Limb (tissue), 2 donors: ENCODE results near the gene TFF3.
A peak's percentile ranks its signal among the peaks of the same experiment; 100 is the strongest.

Experiments used
- DNase-seq, 2 donors: peaks; one replicate each; pipeline ENCODE4 v3.0.0-alpha.2; 2016; ENCODE audit errors: extremely low spot score in 2 of 2

TFF3 gene

DNA sequence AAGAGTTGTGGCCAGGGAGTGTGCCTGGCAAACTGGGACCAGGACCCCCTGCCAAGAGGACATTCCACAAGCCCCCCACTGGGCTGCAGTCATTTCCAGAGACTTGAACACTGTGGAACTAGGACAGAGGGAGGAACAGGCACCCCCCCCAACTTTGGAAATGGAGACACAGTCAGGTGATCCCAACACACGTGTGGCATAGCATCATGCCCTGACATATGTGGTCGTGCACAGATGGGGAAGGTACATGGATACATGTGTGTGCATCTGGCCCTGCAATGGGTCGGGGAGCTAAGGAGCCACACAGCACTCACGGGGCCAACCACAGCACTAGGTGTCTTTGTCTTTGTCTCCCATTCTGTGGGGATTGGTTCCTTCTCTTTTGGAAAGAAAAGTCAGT is 6.6 kb upstream of the TFF3 start:
- no peak for DNase-seq

DNA sequence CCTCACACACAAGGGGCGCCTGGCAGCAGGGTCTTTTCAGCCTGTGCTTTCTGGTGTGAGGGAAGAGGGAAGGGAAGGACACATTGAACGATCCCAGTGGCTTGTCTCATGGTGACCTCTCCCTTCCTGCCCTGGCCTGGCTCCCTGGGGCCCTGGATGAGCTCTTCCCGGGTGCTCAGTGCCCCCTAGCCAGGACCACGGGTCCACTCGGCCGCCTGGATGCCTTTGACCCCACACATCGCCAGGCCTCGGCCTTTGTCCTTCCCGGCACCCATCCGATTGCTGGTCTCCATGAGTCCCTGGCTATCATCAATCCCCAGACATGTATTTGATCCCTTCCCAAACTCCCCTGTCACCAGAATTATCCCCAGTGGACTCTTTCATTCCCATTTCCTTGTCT is 6.0 kb upstream of the TFF3 start:
- no peak for DNase-seq

DNA sequence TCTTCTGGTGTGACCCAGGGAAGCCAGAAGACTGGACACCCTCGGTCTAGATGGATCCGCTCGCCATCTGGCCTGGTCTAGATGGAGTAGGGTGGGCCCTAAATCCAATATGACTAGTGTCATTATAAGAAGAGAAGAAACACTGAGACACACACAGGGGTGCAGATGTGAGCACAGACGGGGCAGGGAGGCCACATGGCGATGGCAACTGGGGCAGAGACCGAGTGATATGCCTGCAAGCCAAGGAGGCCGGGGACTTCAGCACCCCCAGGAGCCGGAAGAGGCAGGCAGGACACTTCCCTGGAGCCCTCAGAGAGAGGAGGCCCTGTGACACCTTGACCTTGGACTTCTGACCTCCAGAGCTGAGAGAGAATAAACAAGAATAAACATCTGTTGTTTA is 5.6 kb upstream of the TFF3 start:
- DNase-seq: no peak

DNA sequence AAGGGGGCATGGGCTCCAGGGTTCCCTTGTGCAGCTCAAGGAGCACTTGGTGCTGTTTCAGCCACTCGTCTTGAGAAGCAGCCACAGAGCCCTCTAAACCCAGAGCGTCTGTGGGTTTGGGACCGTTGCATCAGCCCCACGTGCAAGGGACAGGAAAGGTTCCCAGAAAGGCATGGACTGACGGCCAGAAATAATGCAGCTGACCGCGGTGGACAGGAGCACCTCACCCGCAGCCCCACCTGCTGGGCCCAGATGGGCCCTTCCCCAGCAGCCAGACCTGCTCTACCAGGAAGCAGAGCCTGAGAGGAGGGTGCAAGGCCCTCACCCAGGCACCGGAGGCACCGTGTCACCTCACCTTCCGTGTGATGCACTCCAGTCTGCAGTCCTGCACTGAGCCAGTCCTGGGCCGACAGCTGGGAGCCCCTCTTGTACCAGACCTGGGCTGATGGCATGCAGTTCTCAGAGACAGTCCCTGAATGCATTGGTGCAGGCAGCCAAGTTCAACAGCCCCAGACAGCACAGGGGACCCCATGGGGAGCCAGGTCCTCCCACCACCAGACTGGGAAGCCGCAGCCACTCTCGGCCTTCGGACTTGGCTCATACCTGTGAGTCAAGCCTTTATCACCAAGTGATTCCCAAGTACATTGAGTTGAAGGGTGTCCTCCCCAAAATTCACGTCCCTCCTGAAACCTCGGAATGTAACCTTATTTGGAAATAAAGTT is 4.8 kb upstream of the TFF3 start:
- no peak for DNase-seq

DNA sequence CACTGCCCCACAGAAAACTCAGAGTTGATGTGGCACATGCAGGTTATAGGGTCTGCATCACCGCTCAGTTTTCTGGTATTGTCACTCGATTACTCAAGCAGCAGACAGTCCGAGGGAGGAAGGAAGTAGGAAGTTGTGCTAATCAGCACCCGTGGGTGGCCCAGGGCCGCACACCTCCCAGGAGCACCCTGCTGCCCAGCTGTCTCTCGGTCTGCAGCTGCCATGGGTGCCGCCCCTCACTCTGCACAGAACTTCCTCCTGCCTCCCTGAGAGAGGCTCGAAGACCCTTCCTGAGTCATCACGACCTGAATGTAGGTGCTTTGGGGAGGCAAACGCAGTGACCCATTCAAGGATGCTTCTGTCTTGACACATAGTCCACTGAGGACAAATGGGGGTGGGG is 4.2 kb upstream of the TFF3 start:
- no peak for DNase-seq

DNA sequence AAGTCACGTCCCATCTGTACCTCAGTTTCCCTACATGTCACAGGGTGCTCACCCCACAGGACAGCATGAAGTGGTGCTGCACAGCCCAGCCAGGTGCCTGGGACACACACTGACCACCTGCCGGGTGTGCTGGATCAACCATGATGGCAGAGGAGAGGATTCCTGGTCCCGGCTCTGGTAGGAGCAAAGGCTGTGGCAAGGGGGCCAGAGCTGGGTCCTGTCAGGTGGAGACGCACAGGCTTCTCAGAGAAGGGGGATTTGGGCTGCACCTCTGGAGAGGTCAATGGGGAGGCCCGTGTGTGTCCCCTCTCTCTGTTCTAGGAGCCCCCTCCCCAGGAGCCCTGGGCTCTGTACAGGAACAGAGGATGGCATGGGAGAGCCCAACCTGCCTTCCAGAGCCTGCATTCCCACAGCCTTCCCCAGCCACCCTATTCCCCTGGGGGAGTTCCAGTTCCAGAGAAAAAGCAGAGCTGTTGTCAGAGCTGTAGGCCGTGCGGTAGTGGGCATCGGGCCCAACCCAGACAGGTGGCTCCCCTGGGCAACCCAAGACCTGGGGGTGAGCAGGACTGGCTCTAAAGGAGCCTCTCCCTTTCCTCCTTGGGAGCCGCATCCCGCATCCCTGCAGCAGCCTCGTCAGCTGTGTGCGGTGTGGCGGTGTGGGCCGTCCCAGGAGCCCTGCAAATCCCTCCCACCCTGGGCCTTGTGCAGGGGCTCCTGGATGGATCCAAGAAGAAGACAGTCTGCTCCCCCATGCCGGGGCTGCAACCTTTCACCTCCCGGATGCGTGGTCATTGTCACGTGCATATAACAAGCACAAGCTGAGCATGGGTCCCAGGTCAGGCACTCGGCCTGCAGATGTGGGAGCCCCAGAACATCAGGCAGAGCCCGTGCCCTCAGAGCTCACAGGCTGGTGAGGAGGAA is 2.9 kb upstream of the TFF3 start:
- DNase-seq: no peak

DNA sequence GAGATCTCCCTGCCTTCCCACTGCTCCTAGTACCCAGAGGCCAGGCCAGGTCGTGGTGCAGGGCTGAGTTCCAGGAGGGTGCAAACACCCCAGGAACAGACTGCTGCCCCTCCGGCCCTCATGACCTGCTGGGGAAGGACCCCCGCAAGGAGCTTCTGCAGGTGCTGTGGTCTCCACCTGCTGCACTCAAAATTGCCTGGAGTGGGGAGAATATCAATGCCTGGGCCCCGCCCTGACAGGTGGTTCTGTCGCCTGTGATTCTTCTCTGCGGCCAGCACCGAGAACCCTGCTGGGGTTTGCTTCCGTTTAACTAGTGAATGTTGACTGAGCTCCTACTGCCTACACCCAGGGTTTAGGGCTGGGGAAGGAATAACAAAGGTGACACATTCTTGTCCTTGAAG is 2.1 kb upstream of the TFF3 start:
- DNase-seq: no peak

DNA sequence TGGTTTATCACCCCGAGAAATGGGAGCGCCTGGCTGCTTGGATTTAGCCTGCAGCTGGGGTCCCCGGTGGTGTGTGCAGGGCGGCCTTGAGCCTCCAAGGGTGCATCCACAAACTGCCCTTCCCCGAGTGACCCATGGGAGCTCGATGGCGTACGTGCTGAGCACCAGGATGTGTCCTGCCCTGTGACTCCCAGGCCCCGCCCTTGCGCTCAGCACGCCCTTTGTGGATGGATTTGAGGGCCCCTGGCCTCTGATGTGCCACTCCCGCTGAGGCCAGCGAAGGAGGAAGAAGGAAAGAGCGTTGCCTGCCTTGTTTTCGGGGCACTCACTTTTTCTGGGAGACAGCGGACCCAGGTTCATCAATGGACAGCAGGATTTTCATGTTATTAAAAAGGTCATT is 1.7 kb upstream of the TFF3 start:
- no peak for DNase-seq

DNA sequence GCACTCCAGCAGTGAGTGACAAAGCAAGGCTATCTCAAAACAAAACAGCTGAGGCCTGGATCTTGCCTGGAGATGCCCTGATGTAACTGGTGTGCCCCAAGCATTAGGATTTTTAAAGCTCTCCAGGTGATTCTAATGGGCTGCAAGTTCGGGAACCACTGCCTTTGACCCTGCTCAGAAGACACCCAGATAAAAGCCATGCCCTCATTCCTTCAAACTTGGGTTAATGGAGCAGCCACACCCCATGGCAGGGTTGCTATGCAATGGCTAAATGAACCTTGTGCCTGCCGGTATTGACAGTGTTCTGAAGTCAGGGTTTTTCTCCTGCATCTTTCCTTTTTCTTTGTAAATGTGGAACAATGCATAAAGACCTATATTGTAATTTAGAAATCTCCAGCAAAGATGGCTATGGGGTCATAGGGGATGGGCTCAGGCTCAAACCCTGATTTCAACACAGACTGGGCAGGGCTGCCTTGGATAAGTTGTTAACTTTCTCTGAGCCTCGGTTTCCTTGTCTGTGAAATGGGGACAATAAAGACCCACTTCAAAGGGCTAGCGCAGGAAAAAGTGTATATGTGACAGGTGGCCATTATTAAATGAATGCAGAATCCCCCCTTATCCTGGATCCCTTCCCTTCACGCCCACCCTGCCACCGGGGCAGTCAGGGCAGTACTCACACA is 453 bp downstream of the TFF3 start:
- DNase-seq: no peak

DNA sequence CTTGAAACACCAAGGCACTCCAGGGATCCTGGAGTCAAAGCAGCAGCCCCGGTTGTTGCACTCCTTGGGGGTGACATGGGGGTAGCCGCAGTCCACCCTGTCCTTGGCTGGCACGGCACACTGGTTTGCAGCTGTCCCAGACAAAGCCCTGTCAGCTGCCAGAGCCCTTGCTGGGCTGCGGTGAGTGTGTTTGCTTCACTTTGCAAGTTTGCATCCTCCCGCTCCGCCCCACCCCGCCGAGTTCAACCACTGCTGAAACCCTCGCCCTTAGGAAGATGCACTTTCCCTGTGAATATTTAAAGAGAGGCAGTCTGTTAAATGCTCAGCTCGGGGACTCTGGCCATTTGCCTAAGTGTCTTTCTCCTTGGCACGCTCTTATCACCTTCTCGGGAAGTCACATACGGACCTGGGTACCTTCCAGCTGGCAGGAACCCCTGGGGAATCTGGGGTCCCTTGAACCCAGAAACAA is 1.7 kb downstream of the TFF3 start:
- peak in 1 of 2 donors; percentile 27 for DNase-seq

DNA sequence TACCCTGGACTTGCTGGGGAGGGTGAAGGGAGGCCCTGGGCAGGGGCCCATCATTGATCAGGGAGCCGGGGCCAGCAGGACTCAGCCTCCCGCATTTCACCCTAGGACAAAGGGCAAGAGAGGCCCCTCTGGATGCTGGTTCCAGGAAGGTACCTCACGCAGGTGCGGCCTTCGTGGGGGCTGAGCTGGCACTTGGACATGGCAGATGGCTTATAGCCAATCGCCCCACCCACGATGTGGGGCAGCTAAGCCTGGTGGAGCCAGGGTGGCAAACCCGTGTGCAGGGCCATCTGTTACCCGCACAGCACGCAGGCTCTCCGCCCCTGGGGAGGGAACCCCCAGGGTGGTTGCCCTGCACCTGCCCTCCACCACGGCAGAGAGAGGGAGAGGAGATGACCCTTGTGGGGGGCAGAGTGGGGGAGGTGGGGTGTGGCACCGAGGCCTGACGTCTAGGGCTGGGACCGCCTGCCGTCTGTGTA is 2.5 kb downstream of the TFF3 start:
- no peak for DNase-seq

DNA sequence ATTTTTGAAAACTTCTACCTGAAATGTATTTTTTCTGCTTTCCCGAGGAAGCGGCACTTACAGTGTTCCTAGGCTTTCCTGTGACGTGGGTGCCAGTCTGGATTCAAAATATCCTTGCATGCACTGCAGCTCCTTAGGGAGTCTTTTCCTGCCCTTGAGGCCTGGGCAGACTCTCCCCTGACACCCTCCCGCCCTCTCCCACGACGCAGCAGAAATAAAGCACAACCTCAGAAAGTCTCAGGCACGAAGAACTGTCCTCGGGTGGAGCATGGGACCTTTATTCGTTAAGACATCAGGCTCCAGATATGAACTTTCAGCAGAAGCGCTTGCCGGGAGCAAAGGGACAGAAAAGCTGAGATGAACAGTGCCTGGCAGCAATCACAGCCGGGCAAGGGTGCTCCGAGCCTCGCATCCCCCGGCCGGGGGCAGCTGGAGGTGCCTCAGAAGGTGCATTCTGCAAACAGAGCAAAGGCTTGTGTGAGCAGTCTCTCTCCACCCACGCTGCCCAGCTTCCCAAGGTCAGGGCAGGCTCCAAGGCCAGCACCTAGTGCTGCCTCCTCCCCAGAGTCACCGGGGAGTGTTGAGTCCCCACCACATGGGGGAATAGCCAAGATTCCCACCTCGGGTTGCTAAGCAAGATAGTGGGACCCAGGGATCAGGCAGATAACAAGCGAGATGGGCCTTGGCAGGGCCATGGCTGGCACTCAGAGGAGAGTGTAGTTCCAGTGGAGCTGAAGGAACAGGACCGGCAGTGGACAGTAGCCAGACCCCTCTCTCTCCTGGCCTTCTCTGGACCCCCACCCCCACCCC is 3.2 kb downstream of the TFF3 start:
- DNase-seq: no peak

DNA sequence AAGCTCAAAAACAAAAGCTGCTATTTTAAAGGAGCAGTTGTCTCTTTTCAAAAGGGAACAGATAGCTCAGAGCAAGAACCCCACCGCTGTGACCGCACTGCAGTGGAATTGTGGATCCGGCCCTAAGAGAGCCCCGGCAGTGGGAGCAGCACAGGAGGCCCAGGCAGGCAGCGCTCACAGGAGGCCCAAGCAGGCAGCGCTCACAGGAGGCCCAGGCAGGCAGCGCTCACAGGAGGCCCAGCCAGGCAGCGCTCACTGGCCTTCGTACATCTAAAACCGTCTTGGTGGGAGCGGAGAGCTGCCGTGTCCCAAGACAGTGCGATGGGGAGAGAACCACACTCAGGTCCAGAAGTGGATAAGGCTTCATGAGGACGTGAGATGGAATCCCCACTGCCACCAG is 4.0 kb downstream of the TFF3 start:
- no peak for DNase-seq

DNA sequence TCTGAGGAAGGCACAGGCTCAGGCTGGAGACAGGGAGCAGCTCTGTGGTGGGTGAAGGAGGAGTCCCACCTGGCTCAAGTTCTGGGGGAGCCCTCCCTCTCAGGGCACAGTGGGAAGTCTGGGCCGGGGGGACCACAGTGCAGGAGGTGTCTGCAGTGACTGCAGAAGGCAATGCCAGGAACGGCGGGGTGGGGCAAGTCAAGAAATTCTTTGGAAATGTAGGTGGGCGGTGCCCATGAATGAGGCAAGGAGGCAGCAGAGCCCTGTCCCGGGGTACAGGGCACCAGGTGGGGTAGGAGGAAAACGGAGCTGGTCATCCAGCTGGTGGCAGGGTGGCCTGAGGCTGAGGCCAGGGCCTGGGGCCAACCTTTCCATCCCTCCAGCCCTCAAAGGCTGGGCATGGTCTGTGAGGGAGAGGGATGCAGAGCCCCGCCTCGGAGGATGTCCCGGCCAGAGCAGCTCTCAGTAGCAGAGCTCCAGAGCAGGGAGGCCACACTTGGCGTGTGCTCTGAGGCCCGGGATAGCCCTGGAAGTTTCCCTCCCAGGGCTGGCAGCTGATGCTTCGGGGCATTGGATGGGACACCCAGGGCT is 4.7 kb downstream of the TFF3 start:
- no peak for DNase-seq

DNA sequence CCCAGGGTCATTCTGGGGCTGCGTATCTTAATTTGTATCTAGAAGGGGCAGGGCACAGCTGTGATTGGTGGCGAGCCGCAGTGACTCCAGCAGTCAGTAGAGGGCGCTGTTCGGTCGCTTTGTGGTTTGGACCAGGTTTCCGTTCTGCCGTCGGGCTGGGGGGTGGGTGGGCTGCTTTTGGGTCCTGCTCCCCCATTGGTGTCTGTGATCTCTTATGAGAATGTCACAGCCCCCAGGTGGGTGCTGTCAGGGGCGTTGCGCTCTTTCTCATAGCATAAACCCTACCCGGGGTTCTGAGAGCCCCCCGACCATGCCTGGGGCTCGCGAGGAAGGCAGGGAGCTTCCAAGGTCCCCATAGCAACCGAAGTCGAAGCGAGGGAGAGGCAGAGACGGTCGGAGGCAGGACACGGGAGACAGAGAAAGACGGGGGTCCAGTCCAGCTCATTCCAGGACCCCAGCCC is 5.4 kb downstream of the TFF3 start:
- peak; percentile 18 to 87 for DNase-seq

DNA sequence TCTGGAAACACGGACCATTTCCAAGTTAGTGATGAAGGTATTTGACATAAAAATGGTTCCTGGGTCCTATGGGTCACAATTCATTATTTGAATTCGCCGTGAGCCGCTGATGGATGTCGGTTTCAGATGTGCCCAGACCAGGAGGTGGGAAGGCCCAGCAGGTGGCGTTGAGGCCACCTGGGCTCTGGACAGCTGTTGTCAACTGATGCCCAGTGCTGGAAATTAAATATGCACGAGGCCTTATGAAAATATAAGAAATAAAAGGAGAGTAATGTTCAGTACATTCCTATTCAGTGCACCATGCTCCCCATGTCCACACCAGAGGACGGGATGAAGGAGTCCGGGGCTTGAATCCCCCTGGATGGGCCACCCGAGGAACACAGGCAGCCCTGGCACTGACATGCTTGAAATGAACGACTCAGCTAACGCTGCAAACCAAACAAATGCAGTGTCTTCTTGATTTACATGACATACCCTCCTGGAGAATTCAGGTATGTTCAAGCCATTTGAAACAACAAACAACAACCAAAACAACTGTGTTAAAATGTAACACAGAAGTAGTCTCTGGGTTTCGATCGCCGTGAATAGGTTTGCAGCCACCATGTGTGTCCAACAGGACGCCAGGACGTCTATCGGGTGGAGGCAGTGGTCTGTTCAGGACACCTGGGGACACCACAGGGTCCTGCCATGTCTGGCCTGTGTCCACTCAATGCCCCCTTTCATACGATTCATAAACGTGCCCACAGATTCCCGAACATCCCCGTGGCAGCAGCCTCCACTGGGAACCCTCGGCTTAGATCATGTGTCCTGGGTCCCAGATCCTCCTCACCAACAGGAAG is 6.1 kb downstream of the TFF3 start:
- no peak for DNase-seq

DNA sequence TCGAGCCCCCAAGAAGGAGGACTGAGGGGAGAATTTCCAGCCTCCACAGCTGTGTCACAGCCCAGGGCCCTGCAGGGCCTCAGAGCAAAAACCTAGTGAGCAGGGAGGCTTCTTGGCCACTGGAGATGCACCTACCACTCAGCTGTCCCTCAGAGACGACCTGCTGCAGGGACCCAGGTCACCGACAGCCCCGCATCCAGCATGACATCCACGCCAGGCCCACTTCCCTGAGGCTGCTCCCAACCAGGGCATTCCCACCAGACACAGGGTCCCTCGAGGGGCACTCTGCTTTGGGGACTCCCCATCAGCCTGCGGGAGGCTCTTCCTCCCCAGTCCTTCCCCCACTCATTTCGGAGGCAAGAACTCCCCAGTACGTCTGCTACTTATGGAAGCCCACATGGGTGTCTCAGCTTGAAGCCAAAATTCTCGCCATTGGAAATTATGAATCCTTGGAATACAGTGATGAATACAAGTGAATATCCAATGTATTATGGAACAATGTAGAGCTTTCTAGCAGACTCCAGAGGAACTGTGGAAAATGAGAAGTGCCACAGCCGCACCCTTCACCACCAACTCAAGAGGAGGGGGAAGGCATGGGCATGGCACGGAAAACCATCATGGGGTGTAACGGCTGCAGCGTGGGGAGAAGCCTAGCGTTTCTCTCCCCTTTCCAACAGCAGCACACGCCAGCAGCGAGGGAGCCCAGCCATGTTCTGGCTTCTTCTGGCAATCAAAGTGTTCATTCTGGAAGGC is 6.9 kb downstream of the TFF3 start:
- no peak for DNase-seq

DNA sequence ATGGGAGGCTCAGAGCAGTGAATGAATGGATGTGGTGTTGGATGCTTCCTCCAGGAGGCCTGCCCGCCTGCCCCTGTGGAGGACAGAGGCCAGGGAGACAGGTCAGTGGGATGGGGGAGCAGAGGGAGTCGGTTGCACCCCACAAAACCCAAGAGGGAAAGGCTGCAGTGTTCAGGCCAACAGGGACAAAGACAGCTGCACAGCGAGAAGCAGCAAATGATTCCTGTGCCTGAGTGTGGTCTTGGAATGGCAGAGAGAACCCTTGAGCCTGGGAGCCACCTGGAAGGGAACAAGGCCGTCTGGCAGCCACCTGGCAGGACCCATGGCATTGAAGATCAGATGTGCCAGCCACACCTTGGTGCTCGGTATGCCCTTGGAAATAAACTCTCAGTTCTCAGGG is 8.1 kb downstream of the TFF3 start:
- DNase-seq: no peak
